SU-DHL-6 (cell line): ENCODE measurements around the gene LCN9.

Experiments
- H2AFZ ChIP-seq: fragments of 200-600 bp; sonication (generic); 2 replicates; pipeline ENCODE4 v1.6.1; 2014; ENCODE audit warnings: low read depth, mild to moderate bottlenecking, moderate library complexity, mixed read lengths, antibody characterized with exemption, low read length; ENCODE audit not compliant: severe bottlenecking
- H3F3A ChIP-seq: fragments of 200-600 bp; shearing (Covaris generic); 2 replicates; pipeline ENCODE4 v1.6.0; 2016; ENCODE audit warnings: antibody characterized with exemption, mild to moderate bottlenecking; ENCODE audit not compliant: insufficient read depth
- H3K27ac ChIP-seq: fragments of 200-600 bp; sonication (generic); 2 replicates; pipeline ENCODE4 v1.5.1; 2016; ENCODE audit warnings: low read depth, mild to moderate bottlenecking, low read length, moderate library complexity, mixed read lengths
- H3K27me3 ChIP-seq: fragments of 200-600 bp; sonication (generic), shearing (Covaris generic); 2 replicates; pipeline ENCODE4 v1.6.0; 2014; ENCODE audit warnings: mild to moderate bottlenecking, low read length
- H3K36me3 ChIP-seq: fragments of 200-600 bp; sonication (generic); 2 replicates; pipeline ENCODE4 v1.6.1; 2014; ENCODE audit warnings: mild to moderate bottlenecking, low read length, mixed read lengths
- H3K4me2 ChIP-seq: fragments of 300-600, 200-600 bp; shearing (Covaris generic), sonication (generic); 2 replicates; pipeline ENCODE4 v1.6.0; 2014; ENCODE audit warnings: low read length, low read depth, mild to moderate bottlenecking; ENCODE audit not compliant: poor library complexity, severe bottlenecking
- H3K4me3 ChIP-seq: fragments of 200-600 bp; sonication (generic); 2 replicates; pipeline ENCODE4 v1.5.1; 2014; ENCODE audit warnings: antibody characterized with exemption, low read length, mild to moderate bottlenecking, mixed read lengths; ENCODE audit not compliant: insufficient read depth, poor library complexity, severe bottlenecking
- H3K79me2 ChIP-seq: fragments of 200-600 bp; sonication (generic); 2 replicates; pipeline ENCODE4 v1.6.1; 2014; ENCODE audit warnings: mild to moderate bottlenecking, low read length, moderate library complexity; ENCODE audit not compliant: insufficient read depth
- H3K9ac ChIP-seq: fragments of 200-600 bp; sonication (generic); 2 replicates; pipeline ENCODE4 v1.7.0; 2014; ENCODE audit warnings: mild to moderate bottlenecking, low read length
- H3K9me2 ChIP-seq: fragments of 200-600 bp; sonication (generic); replicated peaks from 2 replicates; pipeline ENCODE4 v1.6.1; 2014; ENCODE audit warnings: low read length; ENCODE audit not compliant: insufficient read depth
- H3K9me3 ChIP-seq: fragments of 200-600 bp; sonication (generic); 2 replicates; pipeline ENCODE4 v1.6.1; 2014; ENCODE audit warnings: low read length, mixed read lengths; ENCODE audit not compliant: insufficient read depth
- H4K20me1 ChIP-seq: fragments of 200-600 bp; sonication (generic); 2 replicates; pipeline ENCODE4 v1.6.1; 2014; ENCODE audit warnings: low read depth, mild to moderate bottlenecking, antibody characterized with exemption, low read length, moderate library complexity, mixed read lengths
- CTCF ChIP-seq: fragments of 200-600 bp; sonication (generic); IDR thresholded peaks from one replicate; pipeline ENCODE4 v1.5.1; 2017; ENCODE audit warnings: antibody characterized with exemption, mild to moderate bottlenecking, low read length, moderate library complexity; ENCODE audit not compliant: insufficient read depth, poor library complexity, severe bottlenecking
- EZH2phosphoT487 ChIP-seq: fragments of 200-600 bp; sonication (generic), shearing (Covaris generic); conservative IDR thresholded peaks from 2 replicates; pipeline ENCODE4 v1.6.1; 2018; ENCODE audit warnings: mild to moderate bottlenecking, antibody characterized with exemption, low read length, moderate library complexity, mixed read lengths

LCN9 gene

GRCh38 chr9:135673941-135674340, 10.8 kb downstream of the LCN9 start:
- TF ChIP-seq EZH2phosphoT487 (no peak), CTCF (no peak)
- H3K4me3 ChIP-seq: no peak overlapping the region
- no peak overlapping the region for H3K4me2 ChIP-seq
- H3K27ac ChIP-seq: no peak overlapping the region
- H3K36me3 ChIP-seq: no peaks in the 10 kb centered on the region
- no peaks in the 10 kb centered on the region for H3K9me2 ChIP-seq
- H3K9ac ChIP-seq: no peak overlapping the region
- no peaks in the 10 kb centered on the region for H3K27me3 ChIP-seq
- H3K9me3 ChIP-seq: no peaks in the 10 kb centered on the region
- H4K20me1 ChIP-seq: no peaks in the 10 kb centered on the region
- H3K79me2 ChIP-seq: no peaks in the 10 kb centered on the region
- H3F3A ChIP-seq: no peaks in the 10 kb centered on the region
- H2AFZ ChIP-seq: no peak overlapping the region

- no peaks in the 10 kb centered on the region for H3K79me2 ChIP-seq
- H3K27me3 ChIP-seq: no peaks in the 10 kb centered on the region
- no peaks in the 10 kb centered on the region for H3K9me2 ChIP-seq
- H3K27ac ChIP-seq: no peak overlapping the region
- no peak overlapping the region for H2AFZ ChIP-seq
- H3K4me3 ChIP-seq: no peak overlapping the region
- H3K9me3 ChIP-seq: no peaks in the 10 kb centered on the region
- no peak overlapping the region for H3K4me2 ChIP-seq
- no peaks in the 10 kb centered on the region for H3K36me3 ChIP-seq
- TF ChIP-seq EZH2phosphoT487 (no peak), CTCF (no peak)
- no peak overlapping the region for H3K9ac ChIP-seq
- H3F3A ChIP-seq: no peaks in the 10 kb centered on the region
- no peaks in the 10 kb centered on the region for H4K20me1 ChIP-seq
Measured at GRCh38 chr9:135674977-135675376, 11.9 kb downstream of the LCN9 start.

GRCh38 chr9:135676891-135677290, 13.8 kb downstream of the LCN9 start:
- Histone ChIP-seq H3K27me3 (no peaks in the 10 kb centered on the region), H4K20me1 (no peaks in the 10 kb centered on the region), H2AFZ (no peak overlapping the region), H3K9ac (no peak overlapping the region), H3K4me2 (no peak overlapping the region), H3K4me3 (no peak overlapping the region), H3K79me2 (no peaks in the 10 kb centered on the region), H3K27ac (no peak overlapping the region), H3K36me3 (no peaks in the 10 kb centered on the region), H3K9me2 (no peaks in the 10 kb centered on the region), H3F3A (no peaks in the 10 kb centered on the region), H3K9me3 (no peaks in the 10 kb centered on the region)
- no peak for TF ChIP-seq CTCF
- TF ChIP-seq EZH2phosphoT487: no peak
